HL-60 (cell line): Measurements from ENCODE around the gene BBS9.

Experiments
- CTCF ChIP-seq: IDR thresholded peaks from one replicate; pipeline ENCODE4 v1.5.1; 2011; ENCODE audit warnings: low read length, control low read depth, inconsistent platforms; ENCODE audit not compliant: insufficient read depth
- GABPA ChIP-seq: IDR thresholded peaks from 2 replicates; pipeline ENCODE4 v1.6.1; 2012; ENCODE audit warnings: low read depth
- POLR2AphosphoS5 ChIP-seq: IDR thresholded peaks from 2 replicates; pipeline ENCODE4 v1.6.1; 2012; ENCODE audit warnings: low read depth
- REST ChIP-seq: IDR thresholded peaks from 2 replicates; pipeline ENCODE4 v1.6.1; 2012; ENCODE audit warnings: low read depth; ENCODE audit not compliant: insufficient replicate concordance
- SPI1 ChIP-seq: IDR thresholded peaks from 2 replicates; pipeline ENCODE4 v1.6.1; 2012; ENCODE audit warnings: low read depth, mild to moderate bottlenecking, borderline replicate concordance

DNA sequence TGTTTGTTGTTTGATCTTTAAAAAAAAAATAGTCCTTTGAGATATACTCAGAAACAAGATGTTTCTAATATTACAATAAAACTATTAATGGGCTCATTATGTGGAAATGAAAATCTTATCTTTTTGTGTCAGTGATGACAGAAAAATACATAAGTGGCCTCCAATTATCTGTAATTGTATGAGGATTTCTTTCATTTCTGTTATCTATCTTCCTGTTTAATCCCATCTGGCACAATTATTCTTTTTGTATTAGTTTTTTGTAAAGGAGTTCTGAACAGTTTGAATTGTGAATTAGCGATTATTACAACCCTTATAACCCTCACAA lies 270.8 kb downstream of the BBS9 start:
- TF ChIP-seq CTCF (no peak), POLR2AphosphoS5 (no peak), REST (no peak), SPI1 (no peak), GABPA (no peak)
